MM.1S (cell line): Measurements from ENCODE around the gene BMP8B.
"Not testable (repeated sequence)": the region's sequence is repeated elsewhere in the genome, so short reads cannot be mapped to it uniquely, and the experiment has no call there.

Source experiments
- DNase-seq: peaks from one replicate; pipeline ENCODE4 v3.0.0-alpha.2; 2015
- H2AFZ ChIP-seq: fragments of 300-600 bp; sonication (generic); 2 replicates; pipeline ENCODE4 v1.6.0; 2016; ENCODE audit warnings: antibody characterized with exemption, low read length
- H3F3A ChIP-seq: fragments of 300-600 bp; sonication (generic); 2 replicates; pipeline ENCODE4 v1.6.1; 2016; ENCODE audit warnings: mild to moderate bottlenecking, antibody characterized with exemption, low read length, moderate library complexity, mixed read lengths; ENCODE audit not compliant: insufficient read depth
- H3K27ac ChIP-seq: fragments of 300-600 bp; sonication (generic); 2 replicates; pipeline ENCODE4 v1.5.1; 2016; ENCODE audit warnings: mild to moderate bottlenecking, low read length
- H3K27me3 ChIP-seq: fragments of 300-600 bp; sonication (generic); replicated peaks from 2 replicates; pipeline ENCODE4 v1.6.0; 2016; ENCODE audit warnings: low read length; ENCODE audit not compliant: insufficient read depth
- H3K36me3 ChIP-seq: fragments of 300-600 bp; sonication (generic); replicated peaks from 2 replicates; pipeline ENCODE4 v1.6.1; 2016; ENCODE audit warnings: mild to moderate bottlenecking, low read length, mixed read lengths; ENCODE audit not compliant: insufficient read depth
- H3K4me1 ChIP-seq: fragments of 300-600 bp; sonication (generic); 2 replicates; pipeline ENCODE4 v1.6.1; 2016; ENCODE audit warnings: low read length, mixed read lengths
- H3K4me2 ChIP-seq: fragments of 300-600 bp; sonication (generic); 2 replicates; pipeline ENCODE4 v1.6.0; 2016; ENCODE audit warnings: low read depth, low read length
- H3K4me3 ChIP-seq: fragments of 300-600 bp; sonication (generic); 2 replicates; pipeline ENCODE4 v1.5.1; 2016; ENCODE audit warnings: low read length, mixed read lengths
- H3K79me2 ChIP-seq: fragments of 300-600 bp; sonication (generic); 2 replicates; pipeline ENCODE4 v1.6.1; 2016; ENCODE audit warnings: mixed run types, low read length, mixed read lengths
- H3K9ac ChIP-seq: fragments of 300-600 bp; sonication (generic); 2 replicates; pipeline ENCODE4 v1.6.1; 2016; ENCODE audit warnings: low read length, mixed read lengths
- H3K9me2 ChIP-seq: fragments of 300-600 bp; sonication (generic); replicated peaks from 2 replicates; pipeline ENCODE4 v1.6.1; 2016; ENCODE audit warnings: mild to moderate bottlenecking, low read length, mixed read lengths; ENCODE audit not compliant: insufficient read depth
- H3K9me3 ChIP-seq: fragments of 300-600 bp; sonication (generic); replicated peaks from 2 replicates; pipeline ENCODE4 v1.6.1; 2016; ENCODE audit warnings: mild to moderate bottlenecking, low read length, mixed read lengths; ENCODE audit not compliant: insufficient read depth
- H4K20me1 ChIP-seq: fragments of 300-600 bp; sonication (generic); 2 replicates; pipeline ENCODE4 v1.6.1; 2016; ENCODE audit warnings: mild to moderate bottlenecking, low read length, moderate library complexity, mixed read lengths; ENCODE audit not compliant: insufficient read depth
- EZH2 ChIP-seq: fragments of 300-600 bp; sonication (generic); optimal IDR thresholded peaks from 2 replicates; pipeline ENCODE3; 2017; ENCODE audit warnings: low read depth, mild to moderate bottlenecking, antibody characterized with exemption, low read length, mixed read lengths
- EZH2phosphoT487 ChIP-seq: fragments of 300-600 bp; sonication (generic); IDR thresholded peaks from 2 replicates; pipeline ENCODE4 v1.6.1; 2018; ENCODE audit warnings: antibody characterized with exemption, low read length
- TF ChIP-seq, protein P1 (sequence below): fragments of 300-600 bp; sonication (generic); IDR thresholded peaks from 2 replicates; pipeline ENCODE4 v1.5.1; 2016; ENCODE audit warnings: antibody characterized with exemption, low read length, mixed read lengths

BMP8B gene

DNA sequence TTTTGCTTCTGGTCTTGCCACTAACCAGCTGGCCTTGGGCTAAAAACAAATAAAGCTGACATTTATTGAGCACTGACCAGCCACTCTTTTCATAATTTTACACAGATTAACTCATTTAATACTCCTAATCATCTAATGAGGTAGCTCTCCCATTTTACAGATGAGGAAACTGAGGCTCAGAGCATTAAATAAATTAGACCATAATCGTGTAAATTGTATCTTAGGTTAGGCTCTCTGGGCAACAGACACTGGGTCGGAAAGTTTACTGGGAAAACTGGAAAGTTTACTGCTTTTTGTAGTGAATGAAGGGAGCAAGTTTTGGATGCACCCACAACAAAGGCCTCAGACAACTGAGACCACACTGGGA, 7.3 kb downstream of the BMP8B start:
- no peak overlapping the region for H3K27ac ChIP-seq
- H3F3A ChIP-seq: peaks cover 11% of the 10 kb centered on the region
- DNase-seq: no peak
- H3K9me2 ChIP-seq: no peaks in the 10 kb centered on the region
- H3K9ac ChIP-seq: no peak overlapping the region
- no peaks in the 10 kb centered on the region for H3K27me3 ChIP-seq
- H3K36me3 ChIP-seq: 0 out of 2 replicates have a peak, but pooled peaks cover 5% of the 10 kb centered on the region
- H3K4me2 ChIP-seq: no peak overlapping the region
- no peaks in the 10 kb centered on the region for H3K9me3 ChIP-seq
- peaks cover 74% of the 10 kb centered on the region for H3K79me2 ChIP-seq
- H2AFZ ChIP-seq: no peak overlapping the region
- H4K20me1 ChIP-seq: no peaks in the 10 kb centered on the region
- H3K4me3 ChIP-seq: no peak overlapping the region
- H3K4me1 ChIP-seq: peaks cover 16% of the 10 kb centered on the region
- TF ChIP-seq EZH2phosphoT487 (no peak), EZH2 (no peak)
- TF ChIP-seq, protein P1, sequence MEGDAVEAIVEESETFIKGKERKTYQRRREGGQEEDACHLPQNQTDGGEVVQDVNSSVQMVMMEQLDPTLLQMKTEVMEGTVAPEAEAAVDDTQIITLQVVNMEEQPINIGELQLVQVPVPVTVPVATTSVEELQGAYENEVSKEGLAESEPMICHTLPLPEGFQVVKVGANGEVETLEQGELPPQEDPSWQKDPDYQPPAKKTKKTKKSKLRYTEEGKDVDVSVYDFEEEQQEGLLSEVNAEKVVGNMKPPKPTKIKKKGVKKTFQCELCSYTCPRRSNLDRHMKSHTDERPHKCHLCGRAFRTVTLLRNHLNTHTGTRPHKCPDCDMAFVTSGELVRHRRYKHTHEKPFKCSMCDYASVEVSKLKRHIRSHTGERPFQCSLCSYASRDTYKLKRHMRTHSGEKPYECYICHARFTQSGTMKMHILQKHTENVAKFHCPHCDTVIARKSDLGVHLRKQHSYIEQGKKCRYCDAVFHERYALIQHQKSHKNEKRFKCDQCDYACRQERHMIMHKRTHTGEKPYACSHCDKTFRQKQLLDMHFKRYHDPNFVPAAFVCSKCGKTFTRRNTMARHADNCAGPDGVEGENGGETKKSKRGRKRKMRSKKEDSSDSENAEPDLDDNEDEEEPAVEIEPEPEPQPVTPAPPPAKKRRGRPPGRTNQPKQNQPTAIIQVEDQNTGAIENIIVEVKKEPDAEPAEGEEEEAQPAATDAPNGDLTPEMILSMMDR: no peak

DNA sequence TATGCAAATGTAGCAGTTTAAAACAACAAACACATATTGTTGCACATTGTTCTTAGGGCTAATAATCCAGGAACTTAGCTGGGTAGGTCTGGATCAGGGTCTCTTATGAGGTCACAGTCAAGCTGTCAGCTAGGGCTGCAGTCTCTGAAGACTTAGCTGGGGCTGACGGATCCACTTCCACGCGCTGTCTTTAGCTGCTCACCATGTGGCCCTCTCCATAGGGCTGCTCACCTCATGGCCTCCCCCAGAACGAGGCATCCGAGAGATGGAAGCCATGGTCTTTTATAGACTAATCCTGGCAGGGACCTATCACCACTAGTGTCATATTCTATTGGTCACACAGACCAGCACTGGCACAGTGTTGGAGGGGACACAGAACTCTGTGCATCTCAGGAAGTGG, 8.8 kb downstream of the BMP8B start:
- H3K4me2 ChIP-seq: no peak overlapping the region
- H3F3A ChIP-seq: peaks cover 13% of the 10 kb centered on the region
- H3K27ac ChIP-seq: no peak overlapping the region
- H3K9ac ChIP-seq: no peak overlapping the region
- H3K9me3 ChIP-seq: no peaks in the 10 kb centered on the region
- H4K20me1 ChIP-seq: no peaks in the 10 kb centered on the region
- H3K4me3 ChIP-seq: no peak overlapping the region
- no peaks in the 10 kb centered on the region for H3K9me2 ChIP-seq
- DNase-seq: no peak
- TF ChIP-seq EZH2phosphoT487 (no peak), EZH2 (no peak)
- TF ChIP-seq, protein P1: no peak
- H3K4me1 ChIP-seq: peaks cover 25% of the 10 kb centered on the region
- no peak overlapping the region for H2AFZ ChIP-seq
- H3K36me3 ChIP-seq: 0 out of 2 replicates have a peak, but pooled peaks cover 5% of the 10 kb centered on the region
- H3K79me2 ChIP-seq: peaks cover 68% of the 10 kb centered on the region
- no peaks in the 10 kb centered on the region for H3K27me3 ChIP-seq

DNA sequence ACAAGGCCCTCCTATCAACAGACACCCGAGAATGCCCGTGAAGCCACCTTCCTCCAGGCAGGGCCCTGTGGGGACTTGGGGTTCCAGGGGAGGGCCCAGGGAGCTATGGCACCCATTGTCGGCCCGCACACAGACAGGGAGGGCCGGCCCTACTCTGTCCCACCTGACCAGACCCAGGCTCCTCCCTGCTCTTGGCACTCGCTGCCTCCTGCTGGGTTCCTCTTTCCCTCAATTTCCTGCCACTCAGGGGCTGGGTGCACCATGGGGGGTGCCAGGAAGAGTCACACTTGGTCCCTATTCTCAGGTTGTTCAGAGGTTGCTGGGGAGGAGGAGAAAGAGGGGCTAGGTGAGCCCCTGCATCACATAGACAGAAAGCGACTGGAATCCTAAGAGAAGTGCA, 9.5 kb downstream of the BMP8B start:
- TF ChIP-seq, protein P1: no peak
- no peak for TF ChIP-seq EZH2phosphoT487
- no peak for TF ChIP-seq EZH2
- Histone ChIP-seq H3K4me2 (no peak overlapping the region), H3K36me3 (0 out of 2 replicates have a peak, but pooled peaks cover 5% of the 10 kb centered on the region), H3K9me2 (no peaks in the 10 kb centered on the region), H4K20me1 (no peaks in the 10 kb centered on the region), H3K9ac (no peak overlapping the region), H2AFZ (no peak overlapping the region), H3K4me1 (peaks cover 25% of the 10 kb centered on the region), H3K27me3 (no peaks in the 10 kb centered on the region), H3K9me3 (no peaks in the 10 kb centered on the region), H3K4me3 (no peak overlapping the region), H3K79me2 (peaks cover 68% of the 10 kb centered on the region), H3K27ac (no peak overlapping the region), H3F3A (peaks cover 13% of the 10 kb centered on the region)
- no peak for DNase-seq

DNA sequence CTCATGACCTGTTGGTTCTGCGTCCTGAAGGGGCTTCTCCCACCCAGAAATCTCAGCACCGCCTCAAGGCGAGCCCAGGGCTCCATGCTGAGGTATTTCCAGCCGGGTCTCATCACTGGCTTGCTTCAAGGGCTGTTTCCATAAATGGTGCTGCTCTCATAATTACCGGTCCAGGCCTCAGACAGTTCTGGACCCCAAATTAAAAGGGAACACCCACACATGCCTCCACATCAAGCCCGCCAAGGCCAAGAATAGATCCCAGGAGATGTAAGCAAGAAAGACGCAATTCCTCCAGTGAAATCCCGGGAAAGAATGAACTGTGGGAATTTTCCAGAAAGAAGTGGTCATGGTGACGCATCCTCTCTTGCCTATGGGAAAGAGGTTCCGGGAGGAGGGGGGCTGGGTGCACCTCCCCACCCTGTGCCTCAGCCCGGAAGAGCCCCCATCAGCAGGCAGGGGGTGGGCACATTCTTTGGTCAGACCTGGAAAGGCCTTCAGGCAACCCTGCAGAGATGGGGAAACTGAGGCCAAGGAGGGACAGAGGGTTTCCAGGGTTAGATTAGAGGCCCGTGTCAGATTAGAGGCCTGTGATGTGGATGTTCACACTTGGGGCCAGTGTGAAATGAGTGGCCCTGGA, 10.1 kb downstream of the BMP8B start:
- H3K27me3 ChIP-seq, H3K9me2 ChIP-seq, H3K4me3 ChIP-seq, H3K4me2 ChIP-seq, H3K36me3 ChIP-seq, DNase-seq, H3K27ac ChIP-seq, H2AFZ ChIP-seq, H4K20me1 ChIP-seq, H3K9ac ChIP-seq, H3K9me3 ChIP-seq: not testable (repeated sequence)
- peaks cover 64% of the 10 kb centered on the region for H3K79me2 ChIP-seq
- H3K4me1 ChIP-seq: peaks cover 25% of the 10 kb centered on the region
- H3F3A ChIP-seq: peaks cover 13% of the 10 kb centered on the region

DNA sequence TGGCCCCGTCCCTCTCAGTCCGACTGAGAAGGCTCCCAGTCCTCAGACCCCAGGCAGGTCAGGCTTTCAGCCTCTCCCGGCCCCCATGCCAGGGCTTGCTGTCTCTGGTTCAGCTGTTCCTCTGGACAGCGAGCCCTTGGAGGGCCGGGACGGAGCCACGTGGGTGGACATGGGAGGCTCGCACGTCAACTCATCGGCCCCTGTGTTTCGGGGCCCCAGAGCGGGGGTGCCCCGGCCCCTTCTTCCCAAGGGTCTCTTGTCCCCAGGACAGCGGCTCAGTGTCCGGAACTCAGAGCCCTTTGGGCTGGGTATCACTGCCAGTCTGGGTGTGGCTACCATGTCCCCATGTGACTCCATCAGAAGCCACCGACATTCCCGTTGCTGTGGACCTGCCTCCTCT, 10.8 kb downstream of the BMP8B start:
- Histone ChIP-seq H3K79me2 (peaks cover 57% of the 10 kb centered on the region), H3K27ac (peak overlapping the region; percentile 86; the same call in 1 of the 2 replicates), H3F3A (peaks cover 13% of the 10 kb centered on the region), H3K4me1 (peaks cover 25% of the 10 kb centered on the region)
- not testable (repeated sequence) for H3K9ac ChIP-seq, DNase-seq, H2AFZ ChIP-seq, H3K4me2 ChIP-seq, H4K20me1 ChIP-seq, H3K27me3 ChIP-seq, H3K9me2 ChIP-seq, H3K9me3 ChIP-seq, H3K4me3 ChIP-seq, H3K36me3 ChIP-seq
